Ovary (tissue), 3 donors: Measurements from ENCODE around the gene RNF183.

Experiments
- POLR2A ChIP-seq: fragments of 450-650 bp; IDR thresholded peaks from one replicate; pipeline ENCODE4 v1.6.1; 2017; ENCODE audit warnings: antibody characterized with exemption, mild to moderate bottlenecking, moderate library complexity
- TF ChIP-seq, protein P1 (sequence below), 3 donors: fragments of 450-650 bp in 2 of 3; fragments of 200-600 bp in 1 of 3; IDR thresholded peaks; one replicate each; pipeline versions ENCODE4 v1.5.1 to v1.8.0; 2016 to 2022; ENCODE audit warnings: antibody characterized with exemption in 3 of 3, mild to moderate bottlenecking in 1 of 3
- donor health status: DM: no; HTN: no; CAD: no.

GRCh38 chr9:113317777-113318176, 14.6 kb upstream of the RNF183 start:
- TF ChIP-seq, protein P1, sequence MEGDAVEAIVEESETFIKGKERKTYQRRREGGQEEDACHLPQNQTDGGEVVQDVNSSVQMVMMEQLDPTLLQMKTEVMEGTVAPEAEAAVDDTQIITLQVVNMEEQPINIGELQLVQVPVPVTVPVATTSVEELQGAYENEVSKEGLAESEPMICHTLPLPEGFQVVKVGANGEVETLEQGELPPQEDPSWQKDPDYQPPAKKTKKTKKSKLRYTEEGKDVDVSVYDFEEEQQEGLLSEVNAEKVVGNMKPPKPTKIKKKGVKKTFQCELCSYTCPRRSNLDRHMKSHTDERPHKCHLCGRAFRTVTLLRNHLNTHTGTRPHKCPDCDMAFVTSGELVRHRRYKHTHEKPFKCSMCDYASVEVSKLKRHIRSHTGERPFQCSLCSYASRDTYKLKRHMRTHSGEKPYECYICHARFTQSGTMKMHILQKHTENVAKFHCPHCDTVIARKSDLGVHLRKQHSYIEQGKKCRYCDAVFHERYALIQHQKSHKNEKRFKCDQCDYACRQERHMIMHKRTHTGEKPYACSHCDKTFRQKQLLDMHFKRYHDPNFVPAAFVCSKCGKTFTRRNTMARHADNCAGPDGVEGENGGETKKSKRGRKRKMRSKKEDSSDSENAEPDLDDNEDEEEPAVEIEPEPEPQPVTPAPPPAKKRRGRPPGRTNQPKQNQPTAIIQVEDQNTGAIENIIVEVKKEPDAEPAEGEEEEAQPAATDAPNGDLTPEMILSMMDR (IDR thresholded peaks at IDR 0.05), result no peak
- no peak for TF ChIP-seq POLR2A
